OCI-LY3 (cell line): ENCODE data around the gene DNAJC2.
A peak's percentile ranks its signal among the peaks of the same experiment; 100 is the strongest.

Experiments
- H2AFZ ChIP-seq: fragments of 200-600, 300-600 bp; shearing (Covaris generic); 2 replicates; pipeline ENCODE4 v1.6.0; 2014; ENCODE audit warnings: antibody characterized with exemption, low read depth, low read length
- H3K27ac ChIP-seq: fragments of 200-600, 300-600 bp; sonication (generic); 2 replicates; pipeline ENCODE4 v1.5.1; 2014; ENCODE audit warnings: mild to moderate bottlenecking, low read length, moderate library complexity, mixed read lengths
- H3K27me3 ChIP-seq: fragments of 200-600, 300-600 bp; sonication (generic); 2 replicates; pipeline ENCODE4 v1.6.1; 2014; ENCODE audit warnings: low read depth, low read length, mixed read lengths
- H3K36me3 ChIP-seq: fragments of 200-600, 300-600 bp; sonication (generic); replicated peaks from 2 replicates; pipeline ENCODE3; 2014; ENCODE audit warnings: low read depth, low read length, mixed read lengths
- H3K4me1 ChIP-seq: fragments of 300-600, 200-600 bp; sonication (generic); 2 replicates; pipeline ENCODE4 v1.6.1; 2014; ENCODE audit warnings: low read length, mixed read lengths
- H3K4me2 ChIP-seq: fragments of 200-600, 300-600 bp; sonication (generic); 2 replicates; pipeline ENCODE4 v1.6.1; 2014; ENCODE audit warnings: low read length, mixed read lengths
- H3K4me3 ChIP-seq: fragments of 300-600, 200-600 bp; sonication (generic); 2 replicates; pipeline ENCODE4 v1.5.1; 2014; ENCODE audit warnings: antibody characterized with exemption, mild to moderate bottlenecking, low read length, moderate library complexity
- H3K79me2 ChIP-seq: fragments of 300-600, 200-600 bp; shearing (Covaris generic); 2 replicates; pipeline ENCODE4 v1.6.1; 2014; ENCODE audit warnings: mild to moderate bottlenecking, low read length, mixed read lengths
- H3K9ac ChIP-seq: fragments of 300-600, 200-600 bp; shearing (Covaris generic); 2 replicates; pipeline ENCODE4 v1.6.0; 2014; ENCODE audit warnings: mild to moderate bottlenecking, low read length, moderate library complexity
- H3K9me3 ChIP-seq: fragments of 200-600, 300-600 bp; shearing (Covaris generic); 2 replicates; pipeline ENCODE4 v1.6.1; 2014; ENCODE audit warnings: low read length, mixed read lengths; ENCODE audit not compliant: insufficient read depth
- H4K20me1 ChIP-seq: fragments of 200-600, 300-600 bp; sonication (generic); 2 replicates; pipeline ENCODE4 v1.6.1; 2016; ENCODE audit warnings: low read length, mixed read lengths; ENCODE audit not compliant: insufficient read depth
- EZH2phosphoT487 ChIP-seq: fragments of 200-600 bp; shearing (Covaris generic); IDR thresholded peaks from 2 replicates; pipeline ENCODE4 v1.6.1; 2018; ENCODE audit warnings: antibody characterized with exemption, mixed run types, low read depth
- TF ChIP-seq, protein P1 (sequence below): fragments of 200-600, 300-600 bp; sonication (generic); IDR thresholded peaks from 2 replicates; pipeline ENCODE4 v1.5.1; 2014; ENCODE audit warnings: antibody characterized with exemption, low read length, low read depth

Gene DNAJC2

DNA sequence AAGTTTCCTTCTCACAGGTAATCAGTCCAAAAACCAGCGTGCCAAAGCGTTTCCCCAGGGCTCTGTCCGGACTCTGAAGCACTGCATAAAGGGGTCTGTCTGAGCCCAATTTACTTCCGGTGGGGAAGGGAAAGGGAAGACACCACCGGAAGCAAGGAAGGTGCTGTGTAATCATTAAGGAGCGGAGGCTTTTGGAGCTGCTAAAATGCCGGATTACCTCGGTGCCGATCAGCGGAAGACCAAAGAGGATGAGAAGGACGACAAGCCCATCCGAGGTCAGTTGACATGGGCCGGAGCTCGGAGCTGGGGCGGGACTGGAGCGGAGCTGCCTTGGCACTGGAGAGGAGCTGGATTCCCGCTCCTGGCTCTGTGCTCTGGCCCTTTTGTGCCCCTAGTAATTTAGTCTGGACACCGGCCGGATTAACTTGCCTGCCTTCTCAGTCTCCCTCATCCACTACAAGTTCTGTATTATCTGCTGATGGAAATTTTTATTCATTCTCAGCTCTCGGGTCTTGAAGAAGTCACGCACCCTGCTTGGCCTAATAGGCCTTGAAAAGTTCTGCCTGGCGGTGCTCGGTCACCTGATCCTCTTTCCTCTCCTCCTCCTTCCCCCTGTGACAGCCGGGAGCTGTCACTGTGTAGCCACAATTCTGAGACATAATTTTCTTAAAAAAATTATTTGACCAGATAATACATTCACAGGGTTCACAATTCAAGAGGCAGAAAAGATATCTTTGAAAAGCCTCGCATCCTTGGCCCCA, 3.1 kb upstream of the DNAJC2 start, which contains the start of gene PSMC2:
TSS of gene PSMC2 (plus strand) at position 137 of the 761 bp plus-strand sequence. CDS start at position 206, 69 bp downstream.
- peak within 1 kb of the TSS; percentile 90 for H3K4me3 ChIP-seq

DNA sequence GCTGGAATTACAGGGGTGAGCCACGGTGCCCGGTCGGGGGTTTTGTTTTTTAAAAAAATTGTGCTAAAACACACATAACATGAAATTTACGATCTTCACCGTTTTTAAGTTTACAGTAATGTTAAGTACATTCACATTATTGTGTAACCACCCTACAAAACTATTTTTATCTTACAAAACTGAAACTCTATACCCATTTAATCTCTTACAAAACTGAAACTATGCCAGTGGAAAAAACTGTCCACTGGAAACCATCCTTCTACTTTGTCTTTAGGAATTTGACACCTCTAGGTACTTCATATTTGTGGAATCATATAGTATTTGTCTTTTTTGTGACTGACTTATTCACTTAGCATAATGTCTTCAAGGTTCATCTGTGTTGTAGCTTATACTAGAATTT, 1.8 kb upstream of the DNAJC2 start:
- peaks cover 33% of the 10 kb centered on the region for H3K4me1 ChIP-seq
- no peak overlapping the region for H3K9ac ChIP-seq
- no peak overlapping the region for H2AFZ ChIP-seq
- no peaks in the 10 kb centered on the region for H3K9me3 ChIP-seq
- H3K27me3 ChIP-seq = no peaks in the 10 kb centered on the region
- H3K27ac ChIP-seq = no peak overlapping the region
- H4K20me1 ChIP-seq = peaks cover 9% of the 10 kb centered on the region; the same call in 1 of the 2 replicates
- peaks cover 14% of the 10 kb centered on the region for H3K36me3 ChIP-seq
- TF ChIP-seq, protein P1, sequence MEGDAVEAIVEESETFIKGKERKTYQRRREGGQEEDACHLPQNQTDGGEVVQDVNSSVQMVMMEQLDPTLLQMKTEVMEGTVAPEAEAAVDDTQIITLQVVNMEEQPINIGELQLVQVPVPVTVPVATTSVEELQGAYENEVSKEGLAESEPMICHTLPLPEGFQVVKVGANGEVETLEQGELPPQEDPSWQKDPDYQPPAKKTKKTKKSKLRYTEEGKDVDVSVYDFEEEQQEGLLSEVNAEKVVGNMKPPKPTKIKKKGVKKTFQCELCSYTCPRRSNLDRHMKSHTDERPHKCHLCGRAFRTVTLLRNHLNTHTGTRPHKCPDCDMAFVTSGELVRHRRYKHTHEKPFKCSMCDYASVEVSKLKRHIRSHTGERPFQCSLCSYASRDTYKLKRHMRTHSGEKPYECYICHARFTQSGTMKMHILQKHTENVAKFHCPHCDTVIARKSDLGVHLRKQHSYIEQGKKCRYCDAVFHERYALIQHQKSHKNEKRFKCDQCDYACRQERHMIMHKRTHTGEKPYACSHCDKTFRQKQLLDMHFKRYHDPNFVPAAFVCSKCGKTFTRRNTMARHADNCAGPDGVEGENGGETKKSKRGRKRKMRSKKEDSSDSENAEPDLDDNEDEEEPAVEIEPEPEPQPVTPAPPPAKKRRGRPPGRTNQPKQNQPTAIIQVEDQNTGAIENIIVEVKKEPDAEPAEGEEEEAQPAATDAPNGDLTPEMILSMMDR = no peak
- no peak for TF ChIP-seq EZH2phosphoT487
- no peak overlapping the region for H3K4me3 ChIP-seq
- peak overlapping the region; percentile 82; the same call in 1 of the 2 replicates for H3K4me2 ChIP-seq
- H3K79me2 ChIP-seq = peaks cover 84% of the 10 kb centered on the region

More for the DNA sequence above, 3.1 kb upstream of the DNAJC2 start, which contains the start of gene PSMC2:
- peak within 1 kb of the TSS; percentile 65 for H3K27ac ChIP-seq
- H3K27me3 ChIP-seq = no peaks in the 10 kb centered on the region
- H3K4me1 ChIP-seq = peaks cover 33% of the 10 kb centered on the region
- H3K9me3 ChIP-seq = no peaks in the 10 kb centered on the region
- peaks cover 10% of the 10 kb centered on the region for H3K36me3 ChIP-seq
- peak within 1 kb of the TSS; percentile 80 for H3K9ac ChIP-seq
- peak within 1 kb of the TSS; percentile 75 for H2AFZ ChIP-seq
- peak within 1 kb of the TSS; percentile 82 for H3K4me2 ChIP-seq
- H3K79me2 ChIP-seq = peaks cover 82% of the 10 kb centered on the region
- H4K20me1 ChIP-seq = peaks cover 9% of the 10 kb centered on the region; the same call in 1 of the 2 replicates
- TF ChIP-seq, protein P1 = no peak
- no peak for TF ChIP-seq EZH2phosphoT487

DNA sequence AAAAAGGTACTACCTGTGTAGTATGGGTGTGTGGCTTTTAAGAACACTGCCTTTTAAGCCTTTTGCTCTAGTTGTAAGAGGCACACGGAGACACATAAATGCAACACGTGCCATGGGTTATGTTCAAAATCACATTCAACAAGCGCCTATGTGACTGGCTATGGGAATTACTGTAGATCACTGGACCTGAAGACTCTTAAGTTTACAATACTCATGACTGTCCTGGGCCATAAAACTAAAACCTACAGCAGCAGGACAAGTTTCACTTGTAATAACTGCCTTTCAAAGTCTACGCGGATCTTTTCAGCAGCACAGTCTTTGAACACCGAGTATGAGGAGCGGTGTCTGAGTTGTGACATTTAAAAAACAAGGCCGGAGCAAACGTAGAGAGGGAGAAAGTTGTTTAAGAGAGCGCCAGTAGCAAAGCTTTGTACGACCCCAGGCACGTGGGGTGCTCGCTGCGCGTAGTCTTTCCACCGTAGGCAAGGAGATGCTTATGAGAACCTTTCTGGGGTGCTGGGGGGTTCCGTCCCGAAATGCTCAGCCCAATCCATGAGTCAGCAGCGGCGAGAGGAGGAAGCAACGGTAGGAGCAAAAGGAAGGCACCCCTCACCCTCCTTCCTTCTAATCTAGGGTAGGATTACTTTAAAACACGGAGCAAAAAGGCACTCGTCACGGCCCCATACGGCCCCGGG, 662 bp downstream of the DNAJC2 start:
- Histone ChIP-seq H3K27ac (peak overlapping the region; percentile 68), H3K4me2 (peak overlapping the region; percentile 93), H3K27me3 (no peaks in the 10 kb centered on the region), H3K9me3 (no peaks in the 10 kb centered on the region), H4K20me1 (peaks cover 2% of the 10 kb centered on the region; the same call in 1 of the 2 replicates), H3K4me3 (peak overlapping the region; percentile 91), H3K36me3 (peaks cover 26% of the 10 kb centered on the region), H3K9ac (peak overlapping the region; percentile 94), H3K79me2 (peaks cover 84% of the 10 kb centered on the region), H2AFZ (peak overlapping the region; percentile 64; the same call in 1 of the 2 replicates), H3K4me1 (peaks cover 22% of the 10 kb centered on the region)
- TF ChIP-seq, protein P1 = no peak
- TF ChIP-seq EZH2phosphoT487 = no peak

DNA sequence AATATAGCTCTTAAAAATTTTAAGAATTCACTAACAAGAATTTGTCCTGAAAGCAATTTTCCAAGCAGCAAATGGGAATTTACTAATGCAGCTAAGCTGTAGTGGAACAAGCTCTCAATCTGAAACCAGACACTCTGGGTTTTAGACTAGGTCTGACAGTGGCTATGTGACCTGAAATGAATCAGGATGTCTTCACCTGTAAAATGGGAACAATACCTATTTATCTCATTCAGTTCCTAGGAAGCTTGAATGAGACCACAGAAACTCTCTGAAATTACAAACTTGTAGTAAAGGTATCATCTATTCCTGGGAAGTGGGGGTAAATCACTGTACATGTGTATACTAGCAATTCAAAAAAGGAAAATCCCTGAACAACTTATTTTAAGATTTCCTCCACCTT, 1.2 kb downstream of the DNAJC2 start:
- Histone ChIP-seq H4K20me1 (no peaks in the 10 kb centered on the region), H3K4me3 (peak overlapping the region; percentile 91), H3K9ac (peak overlapping the region; percentile 94), H3K9me3 (no peaks in the 10 kb centered on the region), H3K79me2 (peaks cover 80% of the 10 kb centered on the region), H3K4me2 (peak overlapping the region; percentile 93), H3K4me1 (peaks cover 16% of the 10 kb centered on the region), H2AFZ (no peak overlapping the region), H3K36me3 (peaks cover 27% of the 10 kb centered on the region), H3K27me3 (no peaks in the 10 kb centered on the region), H3K27ac (peak overlapping the region; percentile 68; the same call in 1 of the 2 replicates)
- TF ChIP-seq, protein P1 = no peak
- TF ChIP-seq EZH2phosphoT487 = no peak
